GM20000 (cell line): ENCODE measurements around the gene ZFHX3.

Experiments
- DNase-seq: peaks from one replicate; pipeline ENCODE4 v3.0.0; 2012; ENCODE audit warnings: low spot score
- TF ChIP-seq, protein P1 (sequence below): IDR thresholded peaks from 2 replicates; pipeline ENCODE4 v1.5.1; 2012; ENCODE audit warnings: mild to moderate bottlenecking, control low read depth; ENCODE audit errors: extremely low read depth, missing control alignments

ZFHX3 gene

DNA sequence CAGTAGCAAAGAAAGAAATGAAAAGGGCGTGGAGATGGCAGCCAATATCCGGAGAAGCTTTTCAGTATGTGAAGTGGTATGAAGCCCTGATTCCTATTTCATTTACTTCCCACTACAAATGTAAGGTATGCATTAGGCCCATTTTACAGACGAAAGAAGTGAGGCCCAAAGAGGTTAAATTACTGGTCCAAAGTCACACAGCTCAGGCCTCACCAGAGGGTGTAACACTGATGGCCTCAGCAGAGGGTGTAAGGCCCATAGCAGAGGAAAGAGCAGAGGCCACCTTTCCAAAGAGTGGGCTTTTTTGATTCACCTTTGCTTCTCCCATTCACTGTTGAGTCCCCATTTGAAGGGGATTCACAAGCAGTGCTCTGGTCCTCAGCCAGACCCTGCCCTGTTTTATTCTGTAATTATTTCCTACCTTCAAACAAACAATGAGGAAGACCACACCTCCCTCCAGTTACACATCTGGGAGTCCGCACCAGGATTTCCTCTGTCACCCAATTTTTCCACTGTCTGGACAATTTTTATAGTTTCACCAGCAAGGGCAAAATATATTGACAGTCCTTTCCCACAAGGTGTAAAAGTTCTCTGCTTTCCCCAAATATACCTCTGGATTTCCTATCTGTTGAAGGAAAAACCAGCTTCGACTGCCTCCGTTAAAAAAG is 7.1 kb downstream of the ZFHX3 start:
- TF ChIP-seq, protein P1, sequence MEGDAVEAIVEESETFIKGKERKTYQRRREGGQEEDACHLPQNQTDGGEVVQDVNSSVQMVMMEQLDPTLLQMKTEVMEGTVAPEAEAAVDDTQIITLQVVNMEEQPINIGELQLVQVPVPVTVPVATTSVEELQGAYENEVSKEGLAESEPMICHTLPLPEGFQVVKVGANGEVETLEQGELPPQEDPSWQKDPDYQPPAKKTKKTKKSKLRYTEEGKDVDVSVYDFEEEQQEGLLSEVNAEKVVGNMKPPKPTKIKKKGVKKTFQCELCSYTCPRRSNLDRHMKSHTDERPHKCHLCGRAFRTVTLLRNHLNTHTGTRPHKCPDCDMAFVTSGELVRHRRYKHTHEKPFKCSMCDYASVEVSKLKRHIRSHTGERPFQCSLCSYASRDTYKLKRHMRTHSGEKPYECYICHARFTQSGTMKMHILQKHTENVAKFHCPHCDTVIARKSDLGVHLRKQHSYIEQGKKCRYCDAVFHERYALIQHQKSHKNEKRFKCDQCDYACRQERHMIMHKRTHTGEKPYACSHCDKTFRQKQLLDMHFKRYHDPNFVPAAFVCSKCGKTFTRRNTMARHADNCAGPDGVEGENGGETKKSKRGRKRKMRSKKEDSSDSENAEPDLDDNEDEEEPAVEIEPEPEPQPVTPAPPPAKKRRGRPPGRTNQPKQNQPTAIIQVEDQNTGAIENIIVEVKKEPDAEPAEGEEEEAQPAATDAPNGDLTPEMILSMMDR = no peak

DNA sequence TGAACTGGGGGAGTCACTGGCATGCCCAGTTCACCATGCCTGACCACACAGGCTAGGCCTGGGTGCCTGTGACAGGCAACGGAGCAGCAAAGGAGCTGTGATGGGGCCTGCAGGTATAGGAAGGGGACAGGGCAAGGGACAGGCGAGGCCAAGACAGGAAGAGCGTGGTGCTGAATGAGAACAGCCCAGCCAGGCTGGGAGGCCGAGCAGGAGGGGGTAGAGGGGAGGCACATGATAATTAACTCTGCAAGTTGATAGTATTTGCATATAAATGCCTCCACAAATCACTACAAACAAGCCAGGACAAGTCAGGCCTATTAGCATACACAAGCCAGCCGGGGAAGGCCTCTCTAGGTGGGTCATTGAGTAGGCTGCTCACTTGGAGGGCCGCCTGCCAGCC is 7.8 kb downstream of the ZFHX3 start:
- DNase-seq = no peak
- TF ChIP-seq, protein P1 = no peak

More for the DNA sequence above, 7.1 kb downstream of the ZFHX3 start:
- DNase-seq = no peak

DNA sequence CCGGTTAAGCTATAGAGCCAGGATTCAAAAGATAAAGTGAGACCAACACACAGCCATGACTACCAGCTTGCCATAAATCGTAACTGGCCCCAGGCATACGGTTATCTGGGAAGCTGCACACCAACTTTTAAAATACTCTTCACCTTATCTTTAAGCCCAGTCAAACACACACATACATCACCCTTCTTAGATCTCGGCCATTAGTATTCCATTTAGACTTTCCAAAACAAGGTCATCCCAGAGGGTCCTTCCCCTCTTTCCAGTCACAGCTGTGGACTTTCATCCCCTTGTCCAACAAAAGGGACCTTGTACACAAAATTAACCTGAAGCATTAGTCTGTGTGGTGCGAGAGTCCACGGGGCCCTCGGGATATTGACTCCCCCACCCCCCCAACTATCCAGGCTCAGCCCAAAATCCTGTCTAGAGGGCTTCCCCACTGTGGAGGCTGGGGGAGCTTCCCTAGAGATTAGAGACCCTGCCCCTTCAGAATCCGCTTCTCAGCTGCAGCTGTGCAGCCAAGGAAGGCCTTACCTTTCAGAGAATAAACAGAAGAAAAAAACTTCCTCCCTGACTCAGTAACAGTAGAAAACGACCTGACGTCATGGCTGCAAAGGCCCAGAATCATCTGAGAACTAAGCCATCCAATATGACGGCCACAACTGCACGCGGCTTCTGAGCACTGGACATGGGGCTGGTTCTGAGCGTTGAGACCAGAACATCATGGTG is 9.9 kb downstream of the ZFHX3 start:
- TF ChIP-seq, protein P1 = no peak
- no peak for DNase-seq

DNA sequence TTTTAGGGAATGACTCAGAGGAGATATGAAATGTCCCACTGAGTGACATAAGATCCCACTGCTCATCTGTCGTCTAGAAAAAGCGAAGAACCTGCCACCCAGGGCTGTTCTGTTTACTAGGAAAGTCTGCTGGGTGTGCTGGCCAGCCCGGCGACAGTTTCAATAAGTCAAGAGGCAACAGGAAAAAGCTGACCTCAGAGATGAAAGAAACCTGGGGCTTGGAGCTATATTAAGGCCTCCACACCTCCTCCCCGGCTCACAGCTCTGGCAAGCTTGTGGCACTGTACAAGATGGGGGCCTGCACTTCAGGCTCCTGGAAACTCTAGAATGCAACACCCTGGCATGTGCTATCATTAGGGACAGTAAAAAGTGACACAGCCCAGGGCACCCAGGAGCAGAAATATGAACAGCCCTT is 10.6 kb downstream of the ZFHX3 start:
- TF ChIP-seq, protein P1 = no peak
- no peak for DNase-seq

DNA sequence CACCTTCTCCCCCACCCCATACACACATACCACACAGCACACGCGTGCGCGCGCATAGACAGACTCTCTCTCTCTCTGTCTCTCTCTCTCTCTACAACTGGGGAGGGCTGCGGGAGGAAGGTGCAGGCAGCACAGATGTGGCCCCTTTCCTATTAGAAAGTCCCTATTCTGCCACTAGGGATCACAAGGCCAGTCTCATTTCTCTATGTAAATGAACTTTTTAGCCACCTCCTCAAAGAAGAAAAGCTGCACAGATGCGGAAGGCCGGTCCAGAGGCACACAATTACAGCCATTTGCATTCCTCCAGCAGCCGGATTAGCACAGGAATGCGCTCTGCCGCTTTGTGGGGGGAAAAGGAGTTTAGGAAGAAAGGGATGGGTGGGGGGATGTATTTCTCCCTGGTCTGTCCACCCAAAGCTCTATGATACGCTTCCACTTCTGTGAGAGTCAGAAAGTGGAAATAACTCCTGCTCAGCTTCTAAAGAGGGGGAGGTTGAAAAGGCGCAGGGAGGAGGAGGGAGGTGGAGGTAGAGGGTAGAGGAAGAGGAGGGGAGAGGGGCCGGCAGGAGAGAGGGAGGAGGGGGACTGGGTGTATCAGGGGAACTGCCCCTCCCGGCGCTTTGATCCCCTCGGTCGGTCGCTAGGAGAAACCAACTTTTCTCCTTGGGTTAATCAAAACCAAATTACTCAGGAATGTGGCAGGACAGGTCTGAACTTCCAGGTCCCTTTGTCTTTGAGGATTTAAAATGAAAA is 11.7 kb downstream of the ZFHX3 start:
- DNase-seq = peak; percentile 76

DNA sequence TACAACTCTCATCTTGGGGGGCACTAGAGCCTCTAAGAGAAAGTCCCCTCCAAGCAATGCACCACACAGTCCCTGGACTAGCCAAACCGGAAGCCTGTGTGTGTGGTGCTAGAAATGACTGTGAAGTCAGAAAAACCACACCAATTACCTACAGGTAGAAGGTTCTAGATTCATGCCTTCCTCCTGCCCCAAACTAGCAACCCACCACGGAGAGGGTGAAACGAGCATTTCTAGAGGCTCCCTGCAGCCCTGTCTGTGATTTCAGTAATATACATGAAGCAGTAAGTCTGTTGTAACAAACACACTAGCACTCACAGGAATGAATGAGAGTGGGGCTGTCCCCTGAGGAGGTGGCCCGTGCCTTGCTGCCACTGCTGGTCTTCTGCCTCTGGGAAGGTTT is 13.6 kb downstream of the ZFHX3 start:
- TF ChIP-seq, protein P1 = no peak
- DNase-seq = peak; percentile 55

More for the DNA sequence above, 11.7 kb downstream of the ZFHX3 start:
- TF ChIP-seq, protein P1 = no peak
